GM18507 (cell line): Measurements from ENCODE around the gene ACBD4.

ENCODE experiments used
- DNase-seq: peaks from one replicate; pipeline ENCODE4 v3.0.0; 2011; ENCODE audit warnings: low read depth; ENCODE audit not compliant: insufficient read length; ENCODE audit errors: extremely low spot score
- FAIRE-seq: peaks from 2 replicates; lab custom pipeline; 2011; peaks lifted over from hg19 to GRCh38; lab: Jason Lieb, UNC

The ACBD4 gene, protein sequence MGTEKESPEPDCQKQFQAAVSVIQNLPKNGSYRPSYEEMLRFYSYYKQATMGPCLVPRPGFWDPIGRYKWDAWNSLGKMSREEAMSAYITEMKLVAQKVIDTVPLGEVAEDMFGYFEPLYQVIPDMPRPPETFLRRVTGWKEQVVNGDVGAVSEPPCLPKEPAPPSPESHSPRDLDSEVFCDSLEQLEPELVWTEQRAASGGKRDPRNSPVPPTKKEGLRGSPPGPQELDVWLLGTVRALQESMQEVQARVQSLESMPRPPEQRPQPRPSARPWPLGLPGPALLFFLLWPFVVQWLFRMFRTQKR

GRCh38 chr17:45135192-45135977, at the start of gene ACBD4:
ACBD4 (plus strand) TSS chr17:45135687; CDS start chr17:45136145, 458 bp downstream.
- peak; percentile 88 for DNase-seq
- FAIRE-seq: peak; percentile 100

DNA sequence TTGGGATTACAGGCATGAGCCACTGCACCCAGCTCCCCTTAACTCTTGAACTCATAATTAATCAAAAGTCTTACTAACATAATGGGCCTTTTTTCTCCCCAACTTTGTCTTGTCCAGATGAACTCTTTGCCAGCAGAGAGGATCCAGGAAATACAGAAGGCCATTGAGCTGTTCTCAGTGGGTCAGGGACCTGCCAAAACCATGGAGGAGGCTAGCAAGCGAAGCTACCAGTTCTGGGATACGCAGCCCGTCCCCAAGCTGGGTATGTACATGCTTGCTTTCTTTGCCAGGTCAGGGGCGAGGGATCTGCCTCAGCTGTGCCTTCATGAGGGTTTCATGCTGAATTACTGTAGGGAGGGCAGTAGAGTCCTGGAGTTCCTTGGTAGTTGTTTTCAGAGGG, 49.1 kb upstream of the ACBD4 start:
- FAIRE-seq (no peak), DNase-seq (no peak)

DNA sequence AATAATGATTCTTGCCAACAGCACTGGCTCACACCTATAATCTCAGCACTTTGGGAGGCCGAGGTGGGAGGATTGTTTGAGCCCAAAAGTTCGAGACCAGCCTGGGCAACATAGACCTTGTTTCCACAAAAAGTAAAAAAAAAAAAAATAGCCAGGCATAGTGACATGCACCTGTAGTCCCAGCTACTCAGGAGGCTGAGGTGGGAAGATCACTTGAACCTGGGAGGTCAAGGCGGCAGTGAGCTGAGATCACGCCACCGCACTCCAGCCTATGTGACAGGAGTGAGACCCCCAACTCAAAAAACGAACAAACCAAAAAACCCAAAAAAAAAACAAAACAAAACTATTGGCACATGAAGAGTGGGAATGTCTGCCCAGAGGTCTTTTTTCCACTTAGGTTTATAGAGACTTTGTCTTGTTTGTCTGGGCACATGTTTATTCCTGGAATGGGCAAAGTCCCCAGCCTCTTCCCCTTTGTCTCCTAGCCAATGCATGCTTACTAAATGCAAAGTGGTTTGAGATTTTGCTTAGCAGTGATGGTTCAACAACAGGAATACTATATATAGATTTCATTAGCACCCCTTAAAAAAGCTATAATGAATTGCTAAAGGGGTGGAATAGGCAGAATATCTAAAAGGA, 48.5 kb upstream of the ACBD4 start:
- no peak for FAIRE-seq
- no peak for DNase-seq

DNA sequence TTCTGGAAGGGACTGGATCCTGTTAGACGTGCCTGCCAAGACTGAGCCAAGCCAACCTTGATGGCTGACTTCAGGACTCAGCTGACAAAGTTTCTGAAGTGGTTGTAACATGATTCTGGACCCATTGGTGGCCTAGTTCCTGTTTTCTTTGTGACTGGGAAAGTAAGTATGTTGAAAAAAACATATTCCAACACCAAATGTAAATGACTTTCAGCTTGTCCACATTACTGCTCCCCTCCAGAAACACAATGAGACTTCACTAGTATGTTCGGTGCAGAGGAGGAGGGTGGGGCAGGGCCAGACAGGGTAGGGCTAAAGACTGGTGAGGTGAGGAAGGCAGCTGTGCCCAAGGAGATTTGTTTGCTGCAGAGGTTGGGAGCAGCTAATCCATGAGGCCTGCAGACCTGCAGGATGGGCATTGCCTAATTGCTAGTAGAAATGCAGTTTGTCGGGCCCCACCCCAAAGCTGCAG, 47.9 kb upstream of the ACBD4 start:
- DNase-seq: no peak
- no peak for FAIRE-seq

- FAIRE-seq (no peak), DNase-seq (no peak)
Observed at GRCh38 chr17:45087978-45088377, 47.5 kb upstream of the ACBD4 start.

GRCh38 chr17:45088741-45089140, 46.7 kb upstream of the ACBD4 start:
- DNase-seq (no peak), FAIRE-seq (no peak)

- DNase-seq: no peak
- FAIRE-seq: no peak
Observed at GRCh38 chr17:45090711-45091110, 44.8 kb upstream of the ACBD4 start.

DNA sequence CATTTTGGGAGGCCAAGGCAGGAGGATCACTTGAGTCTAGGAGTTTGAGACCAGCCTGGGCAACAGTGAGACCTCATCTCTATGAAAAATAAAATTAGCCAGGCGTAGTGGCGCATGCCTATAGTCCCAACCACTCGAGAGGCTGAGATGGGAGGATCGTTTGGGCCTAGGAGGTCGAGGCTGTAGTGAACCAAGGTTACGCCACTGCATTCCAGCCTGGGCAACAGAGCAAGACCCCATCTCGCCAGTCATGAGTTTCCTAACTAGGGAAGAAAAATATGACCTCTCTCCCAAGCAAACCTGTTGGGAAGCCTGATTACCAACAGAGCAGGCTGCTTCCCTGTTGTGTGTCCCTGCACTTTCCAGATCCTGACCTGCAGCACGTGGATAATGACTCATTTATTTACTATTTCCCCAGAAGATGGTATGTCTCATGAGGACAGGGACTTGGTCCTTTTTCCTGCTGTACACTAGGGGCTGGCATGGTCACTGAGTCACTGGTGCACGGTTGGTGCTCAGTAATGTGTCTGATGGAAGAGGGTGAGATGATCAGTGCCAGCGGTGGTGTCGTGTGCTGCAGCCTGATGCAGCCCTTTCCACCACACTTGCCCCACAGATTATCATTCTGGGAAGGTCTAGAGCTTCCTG, 43.6 kb upstream of the ACBD4 start:
- FAIRE-seq (no peak), DNase-seq (no peak)

- FAIRE-seq: no peak
Observed at GRCh38 chr17:45092911-45093430, 42.5 kb upstream of the ACBD4 start.

GRCh38 chr17:45093444-45094110, 41.9 kb upstream of the ACBD4 start:
- FAIRE-seq (no peak), DNase-seq (no peak)

More at GRCh38 chr17:45092911-45093430, 42.5 kb upstream of the ACBD4 start:
- DNase-seq: no peak

GRCh38 chr17:45096141-45096540, 39.3 kb upstream of the ACBD4 start:
- FAIRE-seq: no peak
- no peak for DNase-seq

DNA sequence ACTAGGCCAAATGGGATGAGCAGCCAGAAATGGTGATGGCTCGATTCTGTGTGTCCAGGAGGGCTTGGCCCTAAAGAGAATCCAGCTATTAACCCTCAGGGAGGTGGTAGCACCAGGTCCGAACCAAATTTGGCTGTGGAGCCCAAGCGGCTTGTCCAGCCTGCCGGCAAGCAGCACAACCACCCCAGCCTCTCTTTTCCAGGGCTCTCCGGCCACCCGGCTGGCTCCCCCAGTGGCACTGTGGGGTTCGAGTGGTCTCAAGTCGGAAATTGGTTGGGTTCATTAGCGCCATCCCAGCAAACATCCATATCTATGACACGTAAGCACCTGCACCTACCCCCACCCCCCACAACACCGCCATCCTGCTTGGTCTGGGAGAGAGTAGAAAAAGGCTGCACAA, 38.6 kb upstream of the ACBD4 start:
- FAIRE-seq: no peak
- no peak for DNase-seq

- DNase-seq: no peak
- FAIRE-seq: no peak
Observed at GRCh38 chr17:45098081-45098868, 37.2 kb upstream of the ACBD4 start.

DNA sequence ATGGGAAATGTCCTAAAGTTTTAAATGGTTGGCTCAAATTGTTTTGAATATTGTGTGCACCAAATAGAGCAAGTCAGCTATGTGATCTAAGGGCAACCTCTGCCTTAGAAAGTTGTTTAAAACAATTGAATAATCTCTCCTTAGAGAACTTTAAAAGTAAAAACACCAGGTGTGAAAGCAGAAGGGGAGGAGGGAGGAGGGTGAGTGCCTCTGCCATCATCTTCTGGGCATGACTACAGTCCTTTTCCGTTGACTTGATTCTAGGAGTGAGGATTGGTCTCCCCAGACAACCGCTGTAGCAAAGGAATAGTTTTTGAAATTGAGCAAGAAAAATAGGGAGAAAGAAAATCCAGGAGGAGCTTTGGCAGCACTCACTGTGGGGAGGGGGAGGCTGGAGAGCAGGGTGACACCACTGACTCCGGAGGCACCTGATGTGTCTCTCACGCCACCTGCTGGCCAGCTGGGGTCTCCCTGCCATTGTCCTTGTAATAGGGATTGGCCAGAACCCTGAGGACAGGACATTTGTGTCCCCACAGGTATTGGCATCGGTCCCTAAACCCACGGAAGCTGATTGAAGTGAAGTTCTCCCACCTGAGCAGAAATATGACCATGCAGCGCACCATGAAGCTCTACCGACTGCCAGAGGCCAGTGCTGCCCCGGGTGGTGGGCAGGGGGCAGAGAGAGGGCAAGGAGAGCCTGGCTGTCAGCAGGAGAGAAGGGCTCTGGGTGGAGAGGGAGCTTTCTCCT, 36.4 kb upstream of the ACBD4 start:
- DNase-seq: peak; percentile 76
- FAIRE-seq: peak; percentile 62

DNA sequence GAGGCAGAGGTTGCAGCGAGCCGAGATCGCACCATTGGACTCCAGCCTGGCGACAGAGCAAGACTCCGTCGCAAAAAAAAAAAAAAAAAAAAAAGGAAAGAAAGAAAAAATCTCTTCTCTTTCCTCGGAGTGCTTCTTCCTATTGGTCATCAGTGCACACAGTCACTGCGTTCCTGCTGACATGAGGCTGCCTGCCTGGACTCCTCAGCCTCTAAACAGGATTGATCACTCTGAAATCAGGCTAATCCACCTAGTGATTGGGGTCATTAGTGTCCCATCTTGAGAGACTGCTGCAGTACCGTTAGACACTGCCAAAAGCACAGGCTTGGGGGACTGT, 34.0 kb upstream of the ACBD4 start:
- no peak for DNase-seq
- FAIRE-seq: no peak

GRCh38 chr17:45101883-45102811, 33.3 kb upstream of the ACBD4 start:
- DNase-seq: no peak

GRCh38 chr17:45102856-45103255, 32.6 kb upstream of the ACBD4 start:
- no peak for DNase-seq
- no peak for FAIRE-seq

More at GRCh38 chr17:45101883-45102811, 33.3 kb upstream of the ACBD4 start:
- no peak for FAIRE-seq
